ENCODE results near the gene ADGRB3. TPM values are rescaled to one million over a fixed set of nuclear protein-coding genes. Genes with fewer than 3 reads are reported as not detected.

The ADGRB3 gene
- 0.18 TPM in 1 of 2 replicates, not detected in the other for total RNA-seq

GRCh38 chr6:68634726-68635411, at the start of gene ADGRB3:
ADGRB3 (plus strand) TSS chr6:68635282; CDS start chr6:68638676, 3,394 bp downstream.

All from smooth muscle cell of the umbilical artery (primary cell).